ENCODE results near the gene ATAD3C.
"Not testable (repeated sequence)": the region's sequence is repeated elsewhere in the genome, so short reads cannot be mapped to it uniquely, and the experiment has no call there.

Gene ATAD3C

DNA sequence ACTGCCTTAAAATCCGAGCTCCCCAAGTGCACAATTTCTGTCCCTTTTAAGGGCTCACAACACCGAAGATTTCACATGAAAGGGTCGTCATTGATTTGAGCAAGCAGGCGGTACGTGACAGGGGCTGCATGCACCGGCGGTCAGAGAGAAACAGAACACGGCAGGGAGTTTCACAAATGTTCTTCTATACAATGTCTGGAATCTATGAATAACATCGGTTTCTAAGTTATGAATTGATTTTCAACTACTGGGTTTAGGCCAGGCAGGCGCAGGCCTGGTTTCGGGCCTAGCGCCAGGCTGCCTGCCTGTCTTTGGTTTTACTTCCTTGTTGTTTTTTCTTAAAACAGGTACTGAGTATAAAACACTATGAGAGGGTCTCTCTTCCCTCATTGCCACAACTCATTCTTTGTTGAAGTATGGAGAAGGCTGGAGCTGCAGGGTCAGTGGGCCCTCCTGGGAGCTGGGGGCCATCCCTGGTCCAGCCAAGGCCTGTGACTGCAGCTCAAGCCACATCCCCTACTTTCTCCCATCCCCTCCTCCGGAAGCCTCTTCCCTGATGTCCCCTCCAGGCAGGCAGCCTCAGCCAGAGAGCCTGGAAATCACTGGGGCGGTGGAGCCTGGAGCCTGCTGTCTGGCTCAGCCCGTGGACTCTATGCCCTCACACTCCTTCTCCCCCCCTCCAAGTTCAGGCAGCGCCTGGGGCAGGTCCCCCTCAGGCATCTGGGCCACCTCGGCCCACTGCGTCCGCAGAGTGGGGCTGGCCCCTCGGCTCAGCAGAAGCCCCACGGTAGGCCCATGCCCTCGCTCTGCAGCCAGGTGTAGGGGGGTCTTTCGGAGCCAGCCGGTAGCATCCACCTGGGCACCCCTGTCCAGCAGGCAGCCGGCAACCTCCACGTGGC lies 30.8 kb upstream of the ATAD3C start:
- DNase-seq (ENCODE audit: low read depth in 2 of 2) = no peak

DNA sequence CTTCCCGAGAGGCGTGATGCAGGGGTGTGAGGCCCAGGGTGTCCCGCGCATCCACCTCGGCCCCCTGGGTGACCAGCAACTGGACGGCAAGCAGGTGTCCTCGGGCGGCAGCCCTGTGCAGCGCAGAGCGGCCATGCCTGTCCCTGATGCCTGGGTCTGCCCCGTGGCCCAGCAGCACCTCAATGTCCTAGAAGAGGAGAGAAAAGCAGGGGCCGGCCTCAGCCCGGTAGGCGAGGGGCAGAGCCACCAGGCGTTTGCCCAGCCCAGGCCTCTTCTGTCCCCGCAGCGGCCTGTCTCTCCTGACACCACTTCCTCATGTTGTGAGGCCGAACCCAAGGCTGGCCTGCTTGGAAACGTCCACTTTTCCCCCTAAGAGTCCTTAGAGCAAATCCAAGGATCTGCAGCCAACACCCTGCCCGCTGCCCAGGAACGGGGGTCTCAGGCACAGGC lies 30.1 kb upstream of the ATAD3C start:
- DNase-seq (ENCODE audit: low read depth in 2 of 2) = no peak

DNA sequence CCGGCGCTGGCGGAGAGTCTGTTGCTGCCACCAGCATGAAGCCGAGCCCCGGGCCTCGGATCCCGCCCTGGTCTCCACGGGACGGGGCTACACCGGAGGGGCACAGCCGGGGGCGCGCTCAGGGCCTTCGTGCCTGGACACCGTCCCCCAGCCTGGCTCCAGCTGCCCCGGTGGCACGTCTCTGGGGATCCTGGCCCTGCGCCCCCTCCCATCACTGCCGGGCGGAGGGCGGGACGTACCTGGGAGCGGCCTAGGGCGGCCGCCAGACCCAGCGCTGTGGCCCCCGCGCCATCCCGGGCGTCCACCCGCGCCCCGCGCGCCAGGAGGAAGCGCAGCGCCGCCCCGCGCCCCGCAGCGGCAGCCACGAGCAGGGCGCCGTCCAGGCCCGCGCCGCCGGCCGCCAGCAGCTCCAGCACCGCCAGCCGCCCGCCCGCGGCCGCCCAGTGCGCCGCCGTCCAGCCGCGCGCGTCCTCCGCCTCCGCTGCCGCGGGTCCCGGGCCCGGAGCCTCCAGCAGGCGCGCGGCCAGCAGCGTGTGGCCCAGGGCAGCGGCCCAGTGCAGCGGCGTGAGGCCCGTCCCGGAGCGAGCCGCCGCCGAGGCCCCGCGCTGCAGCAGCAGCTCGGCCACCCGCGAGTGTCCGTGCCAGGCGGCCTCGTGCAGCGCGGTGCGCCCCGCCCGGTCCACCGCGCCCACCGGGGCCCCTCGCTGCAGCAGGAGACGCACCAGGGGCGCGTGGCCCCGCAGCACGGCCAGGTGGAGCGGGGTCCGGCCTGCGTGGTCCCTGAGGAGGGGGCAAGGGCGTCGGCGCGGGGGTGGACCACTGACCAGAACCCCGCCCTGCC lies 29.5 kb upstream of the ATAD3C start:
- no peak for DNase-seq (ENCODE audit: low read depth in 2 of 2)

DNA sequence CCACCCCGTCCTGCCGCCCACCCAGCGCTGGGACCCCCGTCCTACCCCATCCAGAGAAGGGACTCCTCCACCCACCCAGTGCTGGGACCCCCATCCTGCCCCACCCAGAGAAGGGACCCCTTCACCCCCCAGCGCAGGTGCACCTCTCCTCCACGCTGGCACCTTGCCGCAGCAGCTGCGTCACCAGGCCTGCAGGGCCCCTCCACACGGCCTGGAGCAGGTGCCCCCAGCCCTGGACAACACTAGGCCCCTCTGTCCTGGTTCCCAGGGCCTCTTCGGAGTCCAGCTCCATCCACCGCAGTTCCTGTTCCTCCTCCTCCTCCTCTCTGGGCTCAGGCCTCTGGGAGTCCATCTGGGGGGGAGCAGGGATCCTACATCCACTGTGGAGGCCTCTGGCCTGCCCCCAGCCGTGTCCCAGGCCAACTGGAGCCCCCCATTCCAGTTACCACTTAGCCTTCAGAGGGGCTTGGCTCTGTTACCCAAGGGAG lies 28.8 kb upstream of the ATAD3C start:
- DNase-seq (ENCODE audit: low read depth in 2 of 2) = no peak

DNA sequence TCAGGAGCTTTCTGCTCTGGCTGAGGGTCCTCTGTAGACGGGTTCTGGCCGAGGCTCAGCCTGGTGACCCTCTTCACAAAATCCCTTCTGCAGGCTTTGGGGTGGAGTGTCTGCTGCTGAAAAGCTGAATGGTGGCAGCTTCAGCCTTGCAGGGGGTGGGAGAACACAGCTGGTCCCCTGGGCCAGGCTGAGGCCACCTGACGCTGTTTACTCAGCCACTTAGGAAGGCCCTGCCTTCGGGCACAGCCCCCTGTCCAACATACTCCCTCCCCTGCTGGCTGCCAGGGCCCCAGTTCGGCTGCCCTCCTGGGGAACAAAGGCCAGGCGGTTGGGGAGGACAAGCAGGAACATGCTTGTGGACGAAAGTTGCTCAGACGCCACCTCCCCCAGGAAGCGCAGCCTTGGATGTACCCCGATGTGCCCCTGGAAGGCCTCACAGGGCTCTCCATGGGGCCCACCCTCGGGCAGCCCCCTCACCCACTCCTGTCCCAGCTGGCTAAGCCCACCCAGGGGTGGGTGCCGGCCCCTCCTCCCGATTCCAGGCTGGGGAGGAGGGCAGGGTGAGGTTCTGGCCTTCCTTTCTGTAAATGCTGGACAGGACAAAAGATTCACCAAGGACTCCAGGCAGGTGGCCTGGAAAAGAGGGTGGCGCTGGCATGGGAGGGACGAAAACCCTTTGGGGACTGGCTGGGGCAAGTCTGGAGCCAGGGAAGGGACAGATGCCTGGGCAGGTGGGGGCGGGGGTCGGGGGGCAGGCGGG lies 28.2 kb upstream of the ATAD3C start, which contains the start of gene ANKRD65:
TSS of gene ANKRD65 (minus strand) at position 130 of the 760 bp plus-strand sequence. CDS start 271 bp downstream, outside the sequence.
- DNase-seq (ENCODE audit: low read depth in 2 of 2) = no peak

DNA sequence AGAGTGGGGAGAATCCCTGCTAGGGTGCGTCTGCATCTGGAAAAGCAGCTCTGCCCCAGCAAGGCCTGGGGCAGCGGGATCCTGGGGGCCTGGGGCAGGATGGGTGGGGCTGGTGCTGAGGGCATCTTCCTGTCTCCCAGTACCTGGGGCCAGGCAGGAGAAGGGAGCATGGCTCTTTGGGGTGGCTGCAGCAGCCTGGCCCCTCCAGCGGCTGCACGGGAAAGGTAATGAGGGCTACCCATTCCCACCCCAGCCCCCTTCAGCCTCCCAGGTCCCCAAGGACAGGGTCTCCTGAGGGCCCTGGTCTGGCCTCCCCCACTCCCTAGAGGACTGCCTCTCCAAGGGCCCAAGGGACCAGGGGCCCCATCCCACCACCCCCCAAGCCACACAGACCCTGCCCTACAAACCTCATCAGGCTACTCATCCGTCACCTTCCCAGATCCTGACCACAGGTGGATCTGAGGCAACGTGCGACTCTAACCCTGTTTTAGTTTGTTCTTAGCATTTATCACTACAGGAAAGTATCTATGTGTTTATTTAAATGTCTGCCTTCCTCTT lies 27.5 kb upstream of the ATAD3C start:
- no peak for DNase-seq (ENCODE audit: low read depth in 2 of 2)

DNA sequence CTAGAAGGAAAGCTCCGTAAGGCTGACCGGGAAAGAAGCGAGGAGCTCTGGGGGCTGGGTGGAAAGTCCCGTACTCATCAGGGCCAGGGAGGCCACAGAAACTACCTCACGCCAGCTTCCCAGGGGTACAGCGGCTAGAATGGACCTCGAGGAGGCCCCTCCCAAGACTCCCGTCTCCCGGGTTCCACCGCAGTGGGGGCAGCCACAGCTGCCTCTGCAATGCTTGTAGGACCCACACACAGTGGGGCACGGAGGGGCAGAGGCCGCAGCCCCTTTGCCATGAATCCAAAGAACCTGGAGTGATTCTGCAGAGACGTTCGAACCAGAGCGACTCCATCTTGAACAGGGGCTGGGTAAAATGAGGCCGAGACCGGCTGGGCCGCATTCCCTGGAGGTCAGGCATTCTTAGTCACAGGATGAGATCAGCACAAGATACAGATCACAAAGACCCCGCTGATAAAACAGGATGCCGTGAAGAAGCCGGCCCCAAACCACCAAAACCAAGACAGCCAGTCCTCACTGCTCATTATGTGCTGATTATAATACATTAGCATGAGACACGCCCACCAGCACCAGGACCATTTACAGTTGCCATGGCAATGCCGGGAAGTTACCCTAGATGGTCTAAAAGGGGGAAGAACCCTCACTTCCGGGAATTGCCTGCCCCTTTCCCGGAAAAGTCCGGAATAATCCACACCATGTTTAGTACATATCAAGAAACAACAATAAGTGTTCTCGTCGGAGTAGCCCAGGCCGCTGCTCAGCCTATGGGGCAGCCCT lies 26.8 kb upstream of the ATAD3C start:
- DNase-seq (ENCODE audit: low read depth in 2 of 2) = no peak

DNA sequence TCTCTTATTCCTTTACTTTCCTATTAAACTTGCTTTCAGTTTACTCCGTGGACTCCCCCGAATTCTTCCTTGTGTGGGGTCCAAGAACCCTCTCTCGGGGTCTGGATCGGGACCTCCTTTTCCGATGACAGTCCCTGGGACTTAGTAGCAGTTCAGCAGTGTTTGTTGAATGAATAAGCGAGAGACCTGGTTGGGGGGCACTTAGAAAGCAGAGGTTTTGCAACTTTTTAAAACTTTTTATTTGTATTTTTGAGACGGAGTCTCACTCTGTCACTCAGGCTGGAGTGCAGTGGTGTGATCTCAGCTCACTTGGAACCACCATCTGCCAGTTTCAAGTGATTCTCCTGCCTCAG lies 26.3 kb upstream of the ATAD3C start:
- no peak for DNase-seq (ENCODE audit: low read depth in 2 of 2)

DNA sequence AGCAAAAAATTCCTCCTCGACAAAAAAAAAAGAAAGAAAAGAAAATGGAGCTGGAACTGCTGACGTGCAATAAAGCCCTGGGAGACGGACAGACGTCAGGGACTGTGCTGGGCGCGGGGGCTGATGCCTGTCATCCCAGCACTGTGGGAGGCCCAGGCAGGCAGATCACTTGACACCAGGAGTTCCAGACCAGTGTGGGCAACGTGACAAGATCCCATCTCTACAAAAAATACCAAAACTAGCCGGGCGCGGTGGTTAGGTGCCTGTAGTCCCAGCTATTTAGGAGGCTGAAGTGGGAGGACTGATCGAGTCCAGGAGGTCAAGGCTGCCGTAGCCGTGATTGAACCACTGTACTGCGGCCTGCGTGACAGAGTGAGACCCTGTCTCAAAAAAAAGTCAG lies 24.8 kb upstream of the ATAD3C start:
- no peak for DNase-seq (ENCODE audit: low read depth in 2 of 2)

DNA sequence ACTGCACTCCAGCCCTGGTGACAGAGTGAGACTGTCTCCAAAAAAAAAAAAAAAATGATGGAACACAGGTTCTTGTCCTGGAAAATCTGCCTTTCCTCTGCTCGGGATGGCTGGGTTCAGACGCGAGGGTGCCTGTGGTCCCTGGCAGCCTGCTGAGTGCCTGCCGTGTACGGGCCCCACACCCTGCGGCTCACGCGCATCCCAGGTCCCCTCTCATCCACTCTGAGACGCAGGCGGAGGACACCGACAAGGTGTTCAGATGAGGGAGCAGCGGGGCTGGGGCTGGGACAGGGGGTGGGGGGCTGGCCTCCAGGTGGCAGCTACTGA lies 24.1 kb upstream of the ATAD3C start:
- no peak for DNase-seq (ENCODE audit: low read depth in 2 of 2)

DNA sequence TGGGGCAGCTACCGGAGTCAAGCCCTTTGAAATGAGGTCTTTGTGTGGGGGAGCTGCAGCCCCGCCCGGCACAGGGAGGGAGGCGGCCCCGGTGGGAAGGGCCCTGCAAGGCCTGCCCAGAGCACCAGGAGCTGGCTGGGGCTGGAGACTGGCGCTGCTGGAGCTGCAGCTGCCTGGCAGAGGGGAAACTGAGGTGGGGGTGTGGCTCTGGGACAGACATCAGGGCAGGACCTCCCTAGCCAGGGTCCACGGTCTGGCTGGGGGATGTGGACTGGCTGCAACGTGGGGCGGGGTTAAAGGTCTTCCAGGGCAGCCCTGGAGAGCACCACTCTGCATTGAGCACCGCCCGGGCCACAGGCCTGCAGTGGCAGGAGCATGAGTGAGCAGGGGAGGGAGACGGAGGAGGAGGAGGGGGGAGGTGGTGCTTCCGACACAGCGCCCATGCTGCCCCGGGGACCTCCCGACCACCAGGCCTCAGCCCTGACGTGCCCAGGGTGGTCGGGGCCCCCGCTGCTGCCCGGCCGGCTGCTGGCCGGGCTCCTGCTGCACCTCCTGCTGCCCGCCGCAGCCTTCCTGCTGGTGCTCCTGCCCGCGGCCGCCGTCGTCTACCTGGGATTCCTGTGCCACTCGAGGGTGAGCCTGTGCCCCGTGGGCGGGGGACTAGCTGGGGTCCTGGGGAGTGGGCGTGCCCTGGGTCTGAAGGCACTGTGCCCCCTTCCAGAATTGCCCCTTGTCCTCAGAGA lies 23.6 kb upstream of the ATAD3C start:
- DNase-seq (ENCODE audit: low read depth in 2 of 2) = no peak

DNA sequence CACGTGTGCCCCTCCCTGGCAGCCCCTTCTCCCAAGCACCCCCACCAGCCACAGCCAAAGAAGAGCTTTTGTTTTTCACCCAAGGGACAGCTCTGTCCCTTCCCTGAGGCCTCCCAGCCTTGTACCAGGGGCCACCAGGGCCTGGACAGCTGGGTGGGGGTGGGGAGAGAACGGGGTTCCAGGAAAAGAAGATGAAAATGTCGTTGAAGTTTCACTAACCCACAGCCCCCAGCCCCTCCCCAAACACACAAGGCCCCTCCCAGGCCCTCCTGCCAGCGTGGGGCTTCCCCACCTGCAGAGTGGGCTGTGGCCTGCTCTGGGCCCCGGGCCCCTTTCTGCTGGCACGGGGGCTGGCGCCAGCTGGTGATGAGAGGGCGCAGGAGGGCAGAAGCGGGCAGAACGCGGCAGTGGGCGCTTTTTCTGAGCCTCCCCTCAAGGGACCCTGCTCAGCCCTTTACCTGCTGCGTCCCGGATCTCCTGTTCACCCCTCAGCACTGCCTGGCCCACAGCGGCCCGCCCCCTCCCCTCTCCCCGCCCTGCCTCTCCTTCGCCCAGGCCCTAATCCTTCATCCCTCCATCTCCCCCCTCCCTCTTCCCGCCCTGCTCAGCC lies 22.9 kb upstream of the ATAD3C start:
- no peak for DNase-seq (ENCODE audit: low read depth in 2 of 2)

DNA sequence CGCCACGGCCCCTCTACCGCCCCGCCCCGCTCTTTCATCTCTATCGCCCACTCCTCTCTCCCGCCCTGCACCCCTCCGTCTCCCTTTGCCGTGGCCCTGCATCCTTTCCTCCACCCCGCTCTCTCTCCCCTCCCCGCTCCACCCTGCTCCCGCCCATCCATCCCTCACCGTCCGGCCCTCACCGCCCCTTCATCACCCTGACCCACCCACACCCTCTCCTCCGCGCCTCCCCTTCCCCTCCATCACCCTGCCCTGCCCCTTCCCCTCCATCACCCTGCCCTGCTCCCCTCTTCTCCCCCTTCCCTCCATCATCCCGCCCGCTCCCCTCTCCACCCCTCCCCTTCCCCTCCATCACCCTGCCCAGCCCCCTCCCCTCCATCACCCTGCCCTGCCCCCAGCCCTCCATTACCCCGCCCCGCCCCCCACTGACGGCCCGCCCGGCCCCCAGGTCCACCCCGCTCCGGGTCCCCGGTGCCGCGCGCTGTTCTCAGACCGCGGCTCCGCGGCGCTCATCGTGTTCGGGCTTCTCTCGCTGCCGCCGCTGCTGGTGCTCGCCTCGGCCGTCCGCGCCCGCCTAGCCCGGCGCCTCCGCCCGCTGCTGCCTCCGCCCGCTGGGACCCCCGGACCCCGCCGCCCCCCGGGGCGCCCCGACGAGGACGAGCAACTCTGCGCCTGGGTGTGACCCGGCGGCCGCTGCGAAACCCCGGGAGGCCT lies 22.2 kb upstream of the ATAD3C start:
- DNase-seq (ENCODE audit: low read depth in 2 of 2) = no peak

DNA sequence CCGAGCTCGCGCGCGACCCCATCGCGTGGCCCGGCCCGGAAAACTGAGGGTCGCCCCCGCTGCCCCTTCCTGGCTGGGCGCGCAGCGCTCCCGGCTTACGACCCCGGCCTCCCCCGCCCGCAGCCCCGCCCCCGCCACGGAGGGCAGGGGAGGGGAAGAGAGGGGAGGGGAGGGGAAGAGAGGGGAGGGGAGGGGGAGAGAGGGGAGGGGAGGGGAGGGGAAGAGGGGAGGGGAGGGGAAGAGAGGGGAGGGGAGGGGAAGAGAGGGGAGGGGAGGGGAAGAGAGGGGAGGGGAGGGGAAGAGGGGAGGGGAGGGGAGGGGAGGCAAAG lies 21.7 kb upstream of the ATAD3C start:
- DNase-seq (ENCODE audit: low read depth in 2 of 2) = no peak

DNA sequence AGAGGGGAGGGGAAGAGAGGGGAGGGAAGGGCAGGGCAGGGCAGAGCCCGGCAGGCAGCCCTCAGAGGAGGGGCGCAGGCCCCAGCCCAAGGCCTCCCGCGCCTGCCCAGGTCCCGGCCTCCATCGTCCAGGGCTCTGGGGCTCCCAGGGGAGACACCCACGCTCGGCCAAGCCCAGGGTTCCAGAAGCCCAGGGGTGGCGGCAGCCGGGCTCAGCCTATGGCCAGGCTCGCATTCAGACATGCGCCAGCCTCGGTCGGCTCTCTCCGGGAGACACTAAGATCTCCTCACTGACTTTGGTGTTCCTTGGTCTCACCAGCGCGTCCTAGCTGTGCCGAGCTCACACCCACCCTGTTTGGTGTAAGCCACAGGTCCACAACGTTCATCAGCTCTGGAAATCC lies 21.3 kb upstream of the ATAD3C start:
- DNase-seq (ENCODE audit: low read depth in 2 of 2) = no peak

DNA sequence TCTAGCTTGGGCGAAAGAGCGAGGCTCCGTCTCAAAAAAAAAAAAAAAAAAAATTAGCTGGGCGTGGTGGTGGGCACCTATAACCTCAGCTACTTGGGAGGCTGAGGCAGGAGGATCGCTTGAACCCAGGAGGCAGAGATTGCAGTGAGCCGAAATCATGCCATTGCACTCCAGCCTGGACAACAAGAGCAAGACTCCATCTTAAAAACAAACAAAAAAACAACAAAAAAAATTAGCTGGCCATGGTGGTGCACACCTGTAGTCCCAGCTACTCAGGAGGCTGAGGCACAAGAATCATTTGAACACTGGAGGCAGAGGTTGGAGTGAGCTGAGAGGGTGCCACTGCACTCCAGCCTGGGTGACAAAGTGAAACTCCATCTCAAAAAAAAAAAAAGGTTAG lies 20.5 kb upstream of the ATAD3C start:
- DNase-seq (ENCODE audit: low read depth in 2 of 2) = not testable (repeated sequence)

DNA sequence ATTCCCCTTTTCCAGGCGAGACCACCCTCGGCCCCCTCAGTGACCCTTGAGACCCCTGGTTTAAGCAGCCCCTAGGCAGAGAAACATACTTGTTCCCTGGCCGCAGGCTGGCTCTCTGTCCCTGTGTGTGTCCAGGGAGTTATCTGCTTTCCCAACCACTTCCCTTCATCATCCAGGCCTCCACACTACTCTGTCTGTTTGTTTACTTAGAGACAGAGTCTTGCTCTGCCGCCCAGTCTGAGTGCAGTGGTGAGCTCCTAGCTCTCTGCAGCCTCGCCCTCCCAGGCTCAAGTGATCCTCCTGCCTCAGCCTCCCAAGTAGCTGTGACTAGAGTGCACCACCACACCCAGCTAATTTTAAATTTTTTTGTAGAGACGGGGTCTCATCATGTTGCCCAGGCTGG lies 19.8 kb upstream of the ATAD3C start:
- DNase-seq (ENCODE audit: low read depth in 2 of 2) = no peak

DNA sequence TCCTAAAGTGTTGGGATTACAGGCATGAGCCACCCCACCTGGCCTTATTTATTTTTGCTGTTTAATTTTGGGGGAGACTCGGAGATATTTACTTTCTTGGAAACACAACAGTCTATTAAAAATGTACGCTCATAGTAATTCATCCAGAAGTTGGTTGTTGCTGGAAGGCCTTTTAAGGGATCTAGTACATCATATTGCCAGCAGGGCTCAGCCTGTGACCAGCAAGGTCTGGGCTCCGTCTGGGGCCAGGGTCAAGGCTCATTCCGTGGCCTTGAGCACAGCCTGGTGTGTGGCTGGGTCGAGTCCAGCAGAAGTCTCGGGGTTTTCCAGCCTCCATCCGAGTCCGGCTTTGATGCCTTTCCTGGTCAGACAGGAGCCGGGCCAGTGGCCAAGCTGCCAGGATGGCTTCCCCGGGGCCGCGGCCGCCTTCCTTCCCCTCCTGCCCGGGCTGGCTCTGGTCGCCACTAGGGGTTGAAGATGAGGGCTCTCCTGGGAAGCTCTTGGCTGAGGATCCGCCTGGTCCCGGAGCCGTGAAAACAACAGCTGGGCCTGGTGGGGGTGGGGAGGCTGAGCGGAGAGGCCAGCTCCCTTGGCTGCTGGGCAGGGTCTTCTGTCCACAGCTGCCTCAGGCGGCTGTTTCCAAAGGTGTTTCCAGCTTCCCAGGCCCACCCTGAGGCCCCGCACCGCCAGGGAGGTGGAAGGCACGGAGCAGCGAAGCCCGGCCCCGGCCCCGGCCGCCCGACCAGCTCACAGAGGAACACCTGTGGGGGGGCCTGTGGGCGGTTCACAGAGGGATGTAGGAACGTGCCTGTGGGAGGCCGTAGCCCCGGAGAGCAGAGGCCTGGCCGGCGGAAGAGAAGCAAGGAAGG lies 19.1 kb upstream of the ATAD3C start:
- no peak for DNase-seq (ENCODE audit: low read depth in 2 of 2)
